CD4-positive, alpha-beta T cell (primary cell): Measurements from ENCODE around the gene RPS16. TPM values are rescaled to one million over a fixed set of nuclear protein-coding genes. Genes with fewer than 3 reads are reported as not detected.

Source experiments
- ATAC-seq: fragments of 200-7000 bp; cut with Tn5 transposase; one replicate; pipeline ENCODE4 v1.10.0; 2022; ENCODE audit warnings: mild to moderate bottlenecking; ENCODE audit not compliant: poor library complexity
- CTCF ChIA-PET: fragments of 350-600 bp; sonication (Branson Sonifier 250); formaldehyde crosslinking; loops from one replicate; lab custom pipeline; 2021; ENCODE audit warnings: antibody characterized with exemption, inconsistent platforms; lab: Charles Lee
- POLR2A ChIA-PET: fragments of 350-600 bp; sonication (Branson Sonifier 250); formaldehyde crosslinking; loops from one replicate; lab custom pipeline; 2021; ENCODE audit warnings: antibody characterized with exemption, inconsistent platforms; lab: Charles Lee
- DNase-seq, 14 experiments: peaks; one replicate each; pipeline ENCODE4 v3.0.0-alpha.2; 2013 to 2020; ENCODE audit warnings: mixed read lengths in 2 of 14
- H3K27ac ChIP-seq, 2 donors: one replicate each; pipeline versions ENCODE4 v1.5.1 to v1.7.0; 2013; ENCODE audit warnings: low read length in 2 of 2, low read depth in 1 of 2, mild to moderate bottlenecking in 1 of 2
- H3K27me3 ChIP-seq, 2 experiments: 1 replicate in 1 of 2; 2 replicates in 1 of 2; pipeline versions ENCODE4 v1.6.1 to v1.7.0; 2013; ENCODE audit warnings: low read length in 2 of 2, control low read depth in 1 of 2, mild to moderate bottlenecking in 1 of 2, moderate library complexity in 1 of 2; ENCODE audit not compliant: insufficient read depth in 2 of 2, control insufficient read depth in 1 of 2
- H3K36me3 ChIP-seq: one replicate; pipeline ENCODE4 v1.6.1; 2013; ENCODE audit warnings: low read length, control low read depth; ENCODE audit not compliant: insufficient read depth
- H3K4me1 ChIP-seq: one replicate; pipeline ENCODE4 v1.6.1; 2013; ENCODE audit warnings: low read length, control low read depth; ENCODE audit not compliant: insufficient read depth
- H3K4me3 ChIP-seq: one replicate; pipeline ENCODE4 v1.5.1; 2013; ENCODE audit warnings: mild to moderate bottlenecking, low read length, moderate library complexity
- H3K9me3 ChIP-seq, 2 experiments: 1 replicate in 1 of 2; 2 replicates in 1 of 2; pipeline versions ENCODE4 v1.6.1 to v1.7.0; 2013; ENCODE audit warnings: low read length in 2 of 2, mild to moderate bottlenecking in 2 of 2, control low read depth in 1 of 2, moderate library complexity in 1 of 2; ENCODE audit not compliant: control insufficient read depth in 1 of 2, insufficient read depth in 1 of 2
- H3K27ac Mint-ChIP-seq: one replicate; pipeline ENCODE4 v1.8.0; 2020; ENCODE audit warnings: mixed read lengths
- H3K27me3 Mint-ChIP-seq: one replicate; pipeline ENCODE4 v1.8.0; 2021; ENCODE audit warnings: mixed read lengths
- H3K36me3 Mint-ChIP-seq: one replicate; pipeline ENCODE4 v1.8.0; 2021; ENCODE audit warnings: low read depth, mixed read lengths
- H3K4me1 Mint-ChIP-seq: one replicate; pipeline ENCODE4 v1.8.0; 2021; ENCODE audit warnings: low read depth, mixed read lengths
- H3K4me3 Mint-ChIP-seq: one replicate; pipeline ENCODE4 v1.8.0; 2020; ENCODE audit warnings: mild to moderate bottlenecking, mixed read lengths
- H3K9me3 Mint-ChIP-seq: one replicate; pipeline ENCODE4 v1.8.0; 2020; ENCODE audit warnings: mixed read lengths
- CTCF ChIP-seq: fragments of 200-600 bp; IDR thresholded peaks from one replicate; pipeline ENCODE4 v1.8.0; 2022; ENCODE audit warnings: antibody characterized with exemption, mild to moderate bottlenecking
- intact Hi-C, 2 experiments: fragments of 100-400 bp; cut with DNase I in 1 of 2; cut with micrococcal nuclease in 1 of 2; formaldehyde crosslinking; loops; one replicate each; pipeline versions ENCODE4 v1.15.1 to v1.9.0; 2023 to 2025; cut with DNase I, micrococcal nuclease
- total RNA-seq, 174 experiments: library from RNA in 2 of 174; stranded (reverse) in 2 of 174; gene quantifications; one replicate each; pipeline ENCODE4 v1.2.3 and lab custom pipeline; 2021 to 2026

The RPS16 gene
- total RNA-seq, 2 experiments from 2014 or later: 4,625 to 4,839 TPM

GRCh38 chr19:39434123-39435076 is 1.3 kb downstream of the RPS16 start:
- peak in 1 of 14 experiments; percentile 34 for DNase-seq
- Mint-ChIP-seq H3K9me3 (no peaks in the 10 kb centered on the region), H3K27ac (peak overlapping the region; percentile 93), H3K27me3 (no peaks in the 10 kb centered on the region), H3K36me3 (peaks cover 53% of the 10 kb centered on the region), H3K4me3 (peak overlapping the region; percentile 99), H3K4me1 (peaks cover 50% of the 10 kb centered on the region)
- Histone ChIP-seq H3K36me3 (peaks cover 33% of the 10 kb centered on the region), H3K4me1 (peaks cover 57% of the 10 kb centered on the region), H3K27ac (peak overlapping the region; percentile 79 to 88), H3K27me3 (no peaks in the 10 kb centered on the region), H3K4me3 (peak overlapping the region; percentile 96), H3K9me3 (no peaks in the 10 kb centered on the region)
- no peak for TF ChIP-seq CTCF
- ChIA-PET CTCF (interaction anchor here (1.5 to 1.9 kb wide), 5 partner anchors 22 to 68 kb away, joined by 4 to 14 read pairs (median 7); partner anchors contain the start of genes MED29, PAF1 and PLEKHG2), POLR2A (interaction anchor here (0.7 to 5.9 kb wide), 21 partner anchors 8 to 851 kb away, joined by 3 to 163 read pairs (median 14); partner anchors contain the start of genes AKT2, EID2B, GMFG and MED29)
- no peak for ATAC-seq
- intact Hi-C loops: loop anchor here in 1 of 2 experiments (1.0 to 5.0 kb wide), 4 partner anchors 22 to 398 kb away; partner anchors contain the start of genes DYRK1B, MED29, PAF1 and PLEKHG2

- H3K4me1 ChIP-seq: peaks cover 57% of the 10 kb centered on the region
- no peaks in the 10 kb centered on the region for H3K27me3 ChIP-seq
- Mint-ChIP-seq H3K4me1 (peaks cover 50% of the 10 kb centered on the region), H3K27me3 (no peaks in the 10 kb centered on the region), H3K4me3 (peak overlapping the region; percentile 99), H3K9me3 (no peaks in the 10 kb centered on the region), H3K36me3 (peaks cover 53% of the 10 kb centered on the region), H3K27ac (peak overlapping the region; percentile 93)
- H3K27ac ChIP-seq: no peak overlapping the region
- H3K9me3 ChIP-seq: no peaks in the 10 kb centered on the region
- no peak for ATAC-seq
- H3K36me3 ChIP-seq: peaks cover 33% of the 10 kb centered on the region
- peak in 1 of 14 experiments; percentile 35 for DNase-seq
- no peak for TF ChIP-seq CTCF
- POLR2A ChIA-PET: interaction anchor here (0.8 to 5.9 kb wide), 5 partner anchors 12 to 91 kb away, joined by 3 to 163 read pairs (median 3); partner anchors contain the start of genes MED29, PAF1, SAMD4B and SUPT5H
- intact Hi-C loops: no loop called here
- H3K4me3 ChIP-seq: no peak overlapping the region
- CTCF ChIA-PET: no interaction called here
Observed at GRCh38 chr19:39433480-39434079, 2.2 kb downstream of the RPS16 start.

- no peak for TF ChIP-seq CTCF
- H3K27me3 Mint-ChIP-seq: no peaks in the 10 kb centered on the region
- POLR2A ChIA-PET: interaction anchor here (1.3 to 5.9 kb wide), 6 partner anchors 13 to 90 kb away, joined by 3 to 163 read pairs (median 4); partner anchors contain the start of genes MED29, PAF1, PLEKHG2 and SAMD4B
- Histone ChIP-seq H3K4me3 (no peak overlapping the region), H3K9me3 (no peaks in the 10 kb centered on the region), H3K27me3 (no peaks in the 10 kb centered on the region), H3K27ac (no peak overlapping the region), H3K4me1 (peaks cover 60% of the 10 kb centered on the region), H3K36me3 (peaks cover 33% of the 10 kb centered on the region)
- H3K4me3 Mint-ChIP-seq: peak overlapping the region; percentile 99
- peaks cover 53% of the 10 kb centered on the region for H3K36me3 Mint-ChIP-seq
- peaks cover 50% of the 10 kb centered on the region for H3K4me1 Mint-ChIP-seq
- H3K27ac Mint-ChIP-seq: peak overlapping the region; percentile 93
- intact Hi-C loops: no loop called here
- DNase-seq (no peak), ATAC-seq (no peak)
- CTCF ChIA-PET: no interaction called here
- H3K9me3 Mint-ChIP-seq: no peaks in the 10 kb centered on the region
Observed at GRCh38 chr19:39432677-39433025, 3.1 kb downstream of the RPS16 start.
